Right lobe of liver (tissue), 4 donors: ENCODE results near the gene KRTAP9-8.
"Not testable (repeated sequence)": the region's sequence is repeated elsewhere in the genome, so short reads cannot be mapped to it uniquely, and the experiment has no call there.

Experiments used
- POLR2A ChIP-seq: fragments of 450-650 bp; IDR thresholded peaks from one replicate; pipeline ENCODE4 v1.6.1; 2017; ENCODE audit warnings: antibody characterized with exemption, mild to moderate bottlenecking
- TF ChIP-seq, protein P1 (sequence below), 4 donors: fragments of 200-600 bp in 3 of 4; fragments of 450-650 bp in 1 of 4; IDR thresholded peaks; one replicate each; pipeline versions ENCODE4 v1.5.1 to v1.8.0; 2016 to 2022; ENCODE audit warnings: antibody characterized with exemption in 4 of 4, mild to moderate bottlenecking in 2 of 4
- donor health status: DM: no; HTN: no; CAD: no.
- donor health status: DM: no; HTN: no; CAD: no.
- donor health status: DM: no; HTN: yes; CAD: no.

GRCh38 chr17:41189837-41190318 lies 47.9 kb upstream of the KRTAP9-8 start, which contains the start of gene KRTAP9-1:
- not testable (repeated sequence) for TF ChIP-seq POLR2A
- TF ChIP-seq, protein P1, sequence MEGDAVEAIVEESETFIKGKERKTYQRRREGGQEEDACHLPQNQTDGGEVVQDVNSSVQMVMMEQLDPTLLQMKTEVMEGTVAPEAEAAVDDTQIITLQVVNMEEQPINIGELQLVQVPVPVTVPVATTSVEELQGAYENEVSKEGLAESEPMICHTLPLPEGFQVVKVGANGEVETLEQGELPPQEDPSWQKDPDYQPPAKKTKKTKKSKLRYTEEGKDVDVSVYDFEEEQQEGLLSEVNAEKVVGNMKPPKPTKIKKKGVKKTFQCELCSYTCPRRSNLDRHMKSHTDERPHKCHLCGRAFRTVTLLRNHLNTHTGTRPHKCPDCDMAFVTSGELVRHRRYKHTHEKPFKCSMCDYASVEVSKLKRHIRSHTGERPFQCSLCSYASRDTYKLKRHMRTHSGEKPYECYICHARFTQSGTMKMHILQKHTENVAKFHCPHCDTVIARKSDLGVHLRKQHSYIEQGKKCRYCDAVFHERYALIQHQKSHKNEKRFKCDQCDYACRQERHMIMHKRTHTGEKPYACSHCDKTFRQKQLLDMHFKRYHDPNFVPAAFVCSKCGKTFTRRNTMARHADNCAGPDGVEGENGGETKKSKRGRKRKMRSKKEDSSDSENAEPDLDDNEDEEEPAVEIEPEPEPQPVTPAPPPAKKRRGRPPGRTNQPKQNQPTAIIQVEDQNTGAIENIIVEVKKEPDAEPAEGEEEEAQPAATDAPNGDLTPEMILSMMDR (IDR thresholded peaks at IDR 0.05), result not testable (repeated sequence)
